GM21529 (cell line): ENCODE data around the gene MUC2.

Source experiments
- ATAC-seq: cut with Tn5 transposase; IDR thresholded peaks from one replicate; pipeline ENCODE4 v1.9.1; 2021; ENCODE audit not compliant: unreplicated experiment

The MUC2 gene

DNA sequence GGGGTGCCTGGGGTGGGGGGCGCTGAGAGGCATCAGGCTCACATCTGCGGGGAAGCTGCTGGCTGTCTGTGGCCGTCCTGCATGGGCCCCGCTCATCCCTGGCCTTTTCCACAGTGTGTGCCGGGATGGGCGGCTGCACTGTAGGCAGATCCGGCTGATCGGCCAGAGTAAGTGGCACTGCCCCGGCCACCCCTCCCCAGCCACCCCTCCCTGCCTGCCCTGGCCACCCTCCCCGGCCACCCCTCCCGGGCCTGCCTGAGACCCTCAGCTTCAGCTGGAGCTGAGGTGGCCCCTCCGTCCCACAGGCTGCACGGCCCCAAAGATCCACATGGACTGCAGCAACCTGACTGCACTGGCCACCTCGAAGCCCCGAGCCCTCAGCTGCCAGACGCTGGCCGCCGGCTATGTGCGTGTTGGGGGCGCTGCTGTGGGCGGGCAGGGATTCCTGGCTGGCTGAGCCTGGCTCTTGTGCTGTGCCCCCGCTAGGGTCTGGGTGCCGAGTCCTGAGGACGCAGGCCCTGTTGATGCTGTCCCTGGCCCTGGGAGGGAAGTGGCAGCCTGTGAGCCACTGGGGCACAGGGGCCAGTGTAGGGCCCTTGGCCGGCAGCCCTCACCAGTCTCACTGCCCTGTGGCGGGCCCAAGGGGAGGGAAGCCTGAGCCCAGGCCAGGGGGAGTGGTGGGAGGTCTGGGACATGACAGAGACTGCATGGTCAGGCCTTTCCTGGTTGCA lies 10.9 kb downstream of the MUC2 start:
- ATAC-seq: no peak

DNA sequence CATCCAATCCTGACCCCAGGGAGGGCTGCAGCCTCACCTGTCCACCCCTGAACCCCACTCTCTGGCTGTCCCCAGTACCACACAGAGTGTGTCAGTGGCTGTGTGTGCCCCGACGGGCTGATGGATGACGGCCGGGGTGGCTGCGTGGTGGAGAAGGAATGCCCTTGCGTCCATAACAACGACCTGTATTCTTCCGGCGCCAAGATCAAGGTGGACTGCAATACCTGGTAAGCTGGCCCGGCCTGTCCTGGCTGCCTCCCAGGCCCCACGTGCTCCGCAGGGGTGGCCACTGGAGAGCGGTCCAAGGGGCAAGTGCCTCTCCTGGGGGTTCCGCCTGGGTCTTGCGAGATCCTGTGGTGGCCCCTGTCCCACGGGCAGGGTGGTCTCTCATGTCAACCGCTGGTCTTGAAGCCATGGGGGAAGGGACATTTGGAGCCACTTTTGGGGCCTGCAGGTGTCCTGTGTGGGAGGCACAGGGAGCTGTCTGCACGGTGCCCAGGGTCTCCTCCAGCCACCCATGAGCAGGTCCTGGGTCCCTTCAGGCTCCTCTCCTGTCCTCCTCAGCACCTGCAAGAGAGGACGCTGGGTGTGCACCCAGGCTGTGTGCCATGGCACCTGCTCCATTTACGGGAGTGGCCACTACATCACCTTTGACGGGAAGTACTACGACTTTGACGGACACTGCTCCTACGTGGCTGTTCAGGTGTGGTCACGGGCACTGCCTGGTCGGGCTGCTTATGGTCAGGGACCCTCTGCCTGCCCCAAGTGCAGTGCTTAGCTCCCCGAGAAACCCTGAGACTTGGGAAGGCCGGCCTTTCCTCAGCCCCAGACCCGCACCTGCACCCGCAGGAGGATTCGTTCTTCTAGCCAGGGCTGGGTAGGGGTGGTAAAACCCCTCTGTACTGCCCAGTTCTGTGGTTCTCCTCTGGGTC lies 11.8 kb downstream of the MUC2 start:
- ATAC-seq: no peak

GRCh38 chr11:1087279-1087960 lies 12.7 kb downstream of the MUC2 start:
- ATAC-seq: no peak

GRCh38 chr11:1087961-1088926 lies 13.6 kb downstream of the MUC2 start:
- no peak for ATAC-seq

DNA sequence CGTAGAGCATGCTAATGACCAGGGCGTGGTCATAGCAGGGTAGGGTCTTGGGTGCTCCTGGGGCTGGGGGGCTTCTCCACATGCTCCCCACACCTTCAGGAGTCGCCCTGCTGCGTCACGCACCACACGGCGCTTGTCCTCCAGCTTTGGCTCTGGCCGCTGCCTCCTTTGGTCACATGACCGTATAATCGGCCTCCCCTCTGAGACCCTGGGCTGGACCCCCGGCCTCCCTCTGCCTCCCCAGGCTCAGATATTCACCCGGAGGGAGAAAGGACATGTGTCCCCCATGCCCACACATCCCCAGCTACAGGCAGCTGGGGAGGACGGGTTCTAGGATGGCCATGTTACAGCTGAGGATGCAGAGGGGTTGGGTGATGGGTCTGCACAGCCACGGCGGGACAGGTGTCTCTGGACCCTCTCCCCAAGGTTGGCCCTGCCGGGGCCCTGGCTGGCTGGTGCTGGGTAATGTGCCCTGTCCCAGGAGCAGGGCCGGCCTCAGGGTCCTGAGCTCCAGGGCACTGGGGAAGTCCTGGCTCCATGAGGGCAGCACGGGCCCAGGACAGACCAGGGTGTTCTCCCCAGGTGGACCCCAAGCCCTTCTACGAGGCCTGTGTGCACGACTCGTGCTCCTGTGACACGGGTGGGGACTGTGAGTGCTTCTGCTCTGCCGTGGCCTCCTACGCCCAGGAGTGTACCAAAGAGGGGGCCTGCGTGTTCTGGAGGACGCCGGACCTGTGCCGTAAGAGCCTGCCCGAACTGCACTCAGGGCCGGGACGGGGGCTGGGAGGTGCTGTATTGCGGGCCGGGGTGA lies 14.5 kb downstream of the MUC2 start:
- no peak for ATAC-seq

DNA sequence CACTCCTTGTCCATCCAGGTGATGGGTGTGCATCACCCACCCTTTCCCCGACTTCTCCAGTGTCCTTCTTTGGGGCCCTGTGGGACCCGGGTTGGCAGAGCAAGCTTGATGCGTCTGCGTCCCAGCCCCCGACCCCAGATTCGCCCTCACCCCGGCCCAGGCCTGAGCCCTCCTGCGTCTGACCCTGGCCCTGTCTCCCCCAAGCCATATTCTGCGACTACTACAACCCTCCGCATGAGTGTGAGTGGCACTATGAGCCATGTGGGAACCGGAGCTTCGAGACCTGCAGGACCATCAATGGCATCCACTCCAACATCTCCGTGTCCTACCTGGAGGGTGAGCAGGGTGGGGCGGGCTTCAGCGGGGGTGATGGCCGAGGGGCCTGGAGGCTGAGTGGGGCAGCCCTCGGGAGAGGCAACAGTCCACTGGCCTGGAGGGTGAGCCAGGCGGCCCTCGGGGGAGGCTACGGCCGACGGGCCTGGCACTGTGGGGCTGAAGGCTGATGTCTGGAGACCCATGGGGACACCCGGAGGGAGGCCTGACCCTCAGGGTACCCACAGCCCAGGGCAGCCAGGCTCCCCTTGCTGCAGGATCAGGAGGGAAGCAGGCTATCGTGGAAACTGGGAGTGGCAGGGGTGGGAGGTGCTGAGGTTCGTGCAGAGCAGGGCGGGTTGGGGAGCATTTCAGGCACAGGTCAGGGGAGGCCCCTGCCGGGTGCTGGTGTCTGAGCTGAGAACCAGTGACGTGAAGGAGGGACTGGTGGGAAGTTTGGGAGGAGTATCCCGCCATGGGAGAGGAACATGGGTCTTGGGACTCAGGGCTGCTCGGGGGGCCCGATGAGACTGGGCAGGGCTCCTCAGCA lies 15.3 kb downstream of the MUC2 start:
- ATAC-seq: no peak

- no peak for ATAC-seq
Measured at GRCh38 chr11:1090600-1091331, 16.1 kb downstream of the MUC2 start.

GRCh38 chr11:1091332-1092083 lies 16.8 kb downstream of the MUC2 start:
- ATAC-seq: no peak

DNA sequence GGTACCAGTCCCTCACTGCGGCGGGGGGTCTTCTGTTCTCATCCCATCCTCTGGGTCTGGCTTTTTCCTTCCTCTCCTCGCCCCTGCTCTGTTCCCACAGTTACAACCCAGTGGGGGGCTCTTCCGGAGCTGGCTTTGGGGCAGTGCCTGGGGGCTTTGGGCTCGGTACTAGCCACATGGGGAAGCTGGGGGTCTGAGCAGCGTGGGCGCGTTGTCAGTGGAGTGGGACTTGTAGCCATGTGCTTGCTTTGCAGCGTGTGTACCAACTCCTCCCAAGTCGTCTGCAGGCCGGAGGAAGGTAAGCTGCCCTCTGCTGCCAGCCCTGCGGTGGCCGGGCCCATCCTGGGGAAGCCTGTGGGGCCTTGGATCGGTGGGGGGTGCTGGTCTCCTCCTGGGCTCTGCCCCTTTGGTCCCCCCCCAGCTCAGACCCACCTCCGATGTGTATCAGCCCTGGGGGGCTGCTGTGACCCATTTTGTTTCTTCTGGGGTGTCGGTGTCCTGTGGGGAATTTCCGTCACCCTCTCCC lies 17.5 kb downstream of the MUC2 start:
- ATAC-seq: no peak

DNA sequence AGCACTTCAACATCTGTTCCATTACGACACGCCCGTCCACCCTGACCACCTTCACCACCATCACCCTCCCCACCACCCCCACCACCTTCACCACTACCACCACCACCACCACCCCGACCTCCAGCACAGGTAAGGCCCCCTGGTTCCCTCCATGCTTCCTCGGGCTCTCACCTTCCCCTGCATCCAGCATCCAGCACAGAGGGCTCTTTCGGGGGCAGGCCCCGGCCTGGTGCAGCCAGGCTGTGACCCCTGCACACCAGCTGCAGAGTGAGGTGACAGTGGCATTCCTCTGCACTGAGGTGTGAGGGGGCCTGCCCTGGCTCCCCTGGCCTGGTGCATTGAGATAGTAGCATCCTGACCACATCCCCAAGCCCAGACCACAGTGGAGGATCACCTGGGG lies 18.2 kb downstream of the MUC2 start:
- ATAC-seq: no peak

- ATAC-seq: no peak
Measured at GRCh38 chr11:1099519-1100355, 25.1 kb downstream of the MUC2 start.

DNA sequence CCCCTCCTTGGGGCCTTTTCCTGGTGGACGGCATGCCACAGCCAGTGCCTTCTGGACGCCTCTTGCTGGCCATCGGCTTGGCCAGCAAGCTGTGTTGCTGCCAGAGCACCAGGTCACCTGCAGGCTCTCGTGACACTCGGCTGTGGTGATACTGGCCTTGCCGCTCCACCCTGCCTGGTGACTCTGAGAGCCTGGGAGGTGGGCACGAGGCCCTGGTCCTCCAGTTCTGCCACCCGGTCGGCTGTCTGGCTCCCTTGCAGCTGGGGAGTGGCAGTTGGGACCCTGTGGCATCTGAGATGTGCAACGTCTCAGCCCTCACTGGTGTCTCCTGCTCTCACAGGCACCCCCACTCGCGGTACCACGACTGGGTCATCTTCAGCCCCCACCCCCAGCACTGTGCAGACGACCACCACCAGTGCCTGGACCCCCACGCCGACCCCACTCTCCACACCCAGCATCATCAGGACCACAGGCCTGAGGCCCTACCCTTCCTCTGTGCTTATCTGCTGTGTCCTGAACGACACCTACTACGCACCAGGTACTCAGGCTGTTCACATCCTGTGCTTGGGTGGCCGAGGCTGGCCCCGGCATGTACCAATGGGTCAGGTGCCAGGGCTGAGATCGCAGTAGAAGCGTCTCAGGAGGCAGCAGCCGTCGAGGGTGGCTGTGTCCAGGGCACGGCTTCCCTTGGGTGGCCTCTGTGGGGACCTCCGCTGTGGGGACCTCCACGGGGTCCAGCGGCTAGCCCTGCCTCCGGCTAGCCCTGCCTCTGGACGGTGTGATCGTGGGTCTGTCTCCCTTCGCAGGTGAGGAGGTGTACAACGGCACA lies 26.0 kb downstream of the MUC2 start:
- no peak for ATAC-seq

- ATAC-seq: no peak
Measured at GRCh38 chr11:1101318-1102089, 26.8 kb downstream of the MUC2 start.

DNA sequence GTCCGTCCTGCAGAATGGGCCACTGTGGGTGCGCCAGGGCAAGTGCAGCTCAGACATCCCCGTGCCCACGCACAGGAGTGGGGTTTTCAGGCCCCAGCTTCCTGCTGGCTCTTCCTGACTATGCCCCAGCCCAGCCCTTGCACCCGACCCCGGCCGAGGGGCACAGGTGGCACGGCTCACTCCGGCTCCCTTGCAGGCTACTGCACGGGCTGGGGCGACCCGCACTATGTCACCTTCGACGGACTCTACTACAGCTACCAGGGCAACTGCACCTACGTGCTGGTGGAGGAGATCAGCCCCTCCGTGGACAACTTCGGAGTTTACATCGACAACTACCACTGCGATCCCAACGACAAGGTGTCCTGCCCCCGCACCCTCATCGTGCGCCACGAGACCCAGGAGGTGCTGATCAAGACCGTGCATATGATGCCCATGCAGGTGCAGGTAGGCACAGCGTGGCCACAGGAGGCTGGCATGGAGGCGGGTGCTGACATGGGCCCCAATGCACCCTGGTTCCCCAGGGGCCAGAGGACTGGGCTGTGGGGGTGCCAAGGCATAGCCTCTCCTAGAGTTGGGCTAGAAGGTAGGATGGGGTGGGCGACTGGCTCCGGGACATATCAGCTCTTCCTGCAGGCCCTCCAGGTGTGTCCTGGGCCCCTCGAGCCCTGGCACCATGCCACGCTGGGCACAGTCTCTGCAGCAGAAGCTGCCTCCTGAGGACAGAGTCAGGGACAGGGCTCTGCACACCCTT lies 27.7 kb downstream of the MUC2 start:
- ATAC-seq: no peak
